ENCODE results near the gene GSTO1. TPM values are rescaled to one million over a fixed set of nuclear protein-coding genes. Genes with fewer than 3 reads are reported as not detected.

Gene GSTO1
- total RNA-seq, 1 experiment from 2014 or later: 186 TPM

GRCh38 chr10:104307576-104308438 is 53.1 kb downstream of the GSTO1 start:
- Histone ChIP-seq H3K4me1 (replicated peaks) (peaks cover 15% of the 10 kb centered on the region), H3K9me3 (replicated peaks) (0 out of 2 replicates have a peak, but pooled peaks cover 5% of the 10 kb centered on the region), H3K4me3 (no peak overlapping the region), H3K27ac (no peak overlapping the region), H3K27me3 (replicated peaks) (no peaks in the 10 kb centered on the region), H3K36me3 (peaks cover 35% of the 10 kb centered on the region)
- DNase-seq (ENCODE audit: low read depth in 1 of 2, low spot score in 2 of 2): no peak

GRCh38 chr10:104308439-104308903 is 53.8 kb downstream of the GSTO1 start:
- Histone ChIP-seq H3K4me1 (replicated peaks) (peaks cover 15% of the 10 kb centered on the region), H3K9me3 (replicated peaks) (0 out of 2 replicates have a peak, but pooled peaks cover 5% of the 10 kb centered on the region), H3K27ac (no peak overlapping the region), H3K27me3 (replicated peaks) (no peaks in the 10 kb centered on the region), H3K36me3 (peaks cover 42% of the 10 kb centered on the region), H3K4me3 (no peak overlapping the region)
- DNase-seq (ENCODE audit: low read depth in 1 of 2, low spot score in 2 of 2): no peak

GRCh38 chr10:104309980-104310978 is 55.6 kb downstream of the GSTO1 start:
- H3K27me3 ChIP-seq (replicated peaks): no peaks in the 10 kb centered on the region
- peaks cover 60% of the 10 kb centered on the region for H3K36me3 ChIP-seq
- H3K27ac ChIP-seq: no peak overlapping the region
- peaks cover 15% of the 10 kb centered on the region for H3K4me1 ChIP-seq (replicated peaks)
- no peak overlapping the region for H3K4me3 ChIP-seq
- no peak for DNase-seq (ENCODE audit: low read depth in 1 of 2, low spot score in 2 of 2)
- H3K9me3 ChIP-seq (replicated peaks): no peaks in the 10 kb centered on the region

- Histone ChIP-seq H3K4me1 (replicated peaks) (peaks cover 9% of the 10 kb centered on the region; the same call in 1 of the 2 replicates), H3K27ac (no peak overlapping the region), H3K4me3 (no peak overlapping the region), H3K27me3 (replicated peaks) (no peaks in the 10 kb centered on the region), H3K36me3 (peaks cover 67% of the 10 kb centered on the region), H3K9me3 (replicated peaks) (no peaks in the 10 kb centered on the region)
- no peak for DNase-seq (ENCODE audit: low read depth in 1 of 2, low spot score in 2 of 2)
Observed at GRCh38 chr10:104311184-104311720, 56.6 kb downstream of the GSTO1 start.

DNA sequence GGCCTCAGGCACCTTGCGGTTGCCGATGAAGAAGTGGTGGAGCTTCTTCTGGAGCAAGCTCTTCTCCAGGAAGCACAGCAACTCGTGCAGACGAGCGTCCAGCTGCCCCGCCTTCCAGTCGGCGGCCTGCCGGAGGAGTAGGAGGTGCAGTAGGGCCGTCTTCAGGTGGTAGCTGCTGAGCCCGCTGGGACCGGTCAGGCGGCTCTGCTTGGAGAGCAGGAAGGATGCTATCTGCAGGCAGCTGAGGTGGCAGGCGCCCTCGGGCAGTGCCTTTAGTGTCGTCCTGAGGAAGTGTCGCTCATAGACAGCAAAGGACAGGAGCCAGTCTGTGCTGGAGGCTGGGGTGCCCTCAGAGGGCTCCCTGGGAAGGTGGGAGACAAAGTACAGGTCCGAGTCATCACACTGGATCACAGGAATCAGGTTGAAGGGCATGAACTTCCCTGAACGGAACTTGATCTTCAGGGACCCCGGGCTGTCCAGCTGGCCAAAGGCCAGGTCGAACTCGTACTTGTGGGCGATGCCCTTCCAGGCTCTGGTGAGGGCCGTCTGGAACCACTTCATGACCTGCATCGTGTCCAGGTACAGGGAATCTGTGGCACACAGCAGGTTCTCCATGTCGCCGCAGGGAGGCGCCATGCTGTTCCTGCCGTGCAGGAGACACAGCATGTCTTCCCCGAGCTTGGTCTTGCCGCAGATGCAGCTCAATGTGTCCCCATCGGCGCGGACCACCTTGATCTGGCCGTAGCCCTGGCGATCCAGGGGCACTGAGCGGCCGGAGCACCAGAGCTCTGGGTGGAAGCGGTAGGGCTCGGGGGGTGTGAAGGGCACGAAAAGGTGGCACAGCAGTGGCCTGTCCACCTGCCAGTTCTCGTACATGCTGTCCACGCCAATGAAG is 60.1 kb downstream of the GSTO1 start:
- H3K4me3 ChIP-seq: no peak overlapping the region
- peaks cover 59% of the 10 kb centered on the region for H3K36me3 ChIP-seq
- peaks cover 8% of the 10 kb centered on the region; the same call in 1 of the 2 replicates for H3K4me1 ChIP-seq (replicated peaks)
- no peaks in the 10 kb centered on the region for H3K27me3 ChIP-seq (replicated peaks)
- no peak for DNase-seq (ENCODE audit: low read depth in 1 of 2, low spot score in 2 of 2)
- no peaks in the 10 kb centered on the region for H3K9me3 ChIP-seq (replicated peaks)
- H3K27ac ChIP-seq: no peak overlapping the region

- peaks cover 52% of the 10 kb centered on the region for H3K36me3 ChIP-seq
- no peak for DNase-seq (ENCODE audit: low read depth in 1 of 2, low spot score in 2 of 2)
- H3K9me3 ChIP-seq (replicated peaks): no peaks in the 10 kb centered on the region
- peaks cover 2% of the 10 kb centered on the region; the same call in 1 of the 2 replicates for H3K4me1 ChIP-seq (replicated peaks)
- H3K4me3 ChIP-seq: no peak overlapping the region
- no peak overlapping the region for H3K27ac ChIP-seq
- no peaks in the 10 kb centered on the region for H3K27me3 ChIP-seq (replicated peaks)
Observed at GRCh38 chr10:104315486-104315921, 60.8 kb downstream of the GSTO1 start.

GRCh38 chr10:104316321-104317099 is 61.8 kb downstream of the GSTO1 start:
- H3K4me3 ChIP-seq: no peak overlapping the region
- DNase-seq (ENCODE audit: low read depth in 1 of 2, low spot score in 2 of 2): no peak
- no peaks in the 10 kb centered on the region for H3K4me1 ChIP-seq (replicated peaks)
- no peaks in the 10 kb centered on the region for H3K9me3 ChIP-seq (replicated peaks)
- H3K27me3 ChIP-seq (replicated peaks): no peaks in the 10 kb centered on the region
- H3K27ac ChIP-seq: no peak overlapping the region
- H3K36me3 ChIP-seq: peaks cover 42% of the 10 kb centered on the region

Other genes with a start within 250 kb of the GSTO1 start
- gene COL17A1, start 169.0 kb upstream of the GSTO1 start, total RNA-seq (2014; rRNA removed; shearing (Covaris generic)): 0.05 TPM in 1 of 2 replicates, not detected in the other
- 11.0 and 15.1 TPM in 2 replicates for gene SFR1, start 132.7 kb upstream of the GSTO1 start, total RNA-seq (2014; rRNA removed; shearing (Covaris generic))
- 0.08 and 0.16 TPM in 2 replicates for gene CFAP43, start 22.5 kb upstream of the GSTO1 start, total RNA-seq (2014; rRNA removed; shearing (Covaris generic))
- gene GSTO2, start 14.3 kb downstream of the GSTO1 start, total RNA-seq (2014; rRNA removed; shearing (Covaris generic)): 0.13 TPM in 1 of 2 replicates, not detected in the other
- 3.8 and 4.2 TPM in 2 replicates for gene ITPRIP, start 83.6 kb downstream of the GSTO1 start, total RNA-seq (2014; rRNA removed; shearing (Covaris generic))
- gene CFAP58, start 98.9 kb downstream of the GSTO1 start, total RNA-seq (2014; rRNA removed; shearing (Covaris generic)): 0.34 and 1.5 TPM in 2 replicates

All from SJSA1 (cell line).